Kasumi-1 (cell line): Measurements from ENCODE around the gene SPX.

ENCODE experiments used
- DNase-seq, 2 experiments: peaks; one replicate each; lab custom pipeline; 2025; lab: John Stamatoyannopoulos, UW

SPX gene

GRCh38 chr12:21526053-21526452 is at the start of gene SPX:
Gene SPX (plus strand): TSS chr12:21526296. CDS start chr12:21526473, 177 bp downstream.
- DNase-seq: no peak

DNA sequence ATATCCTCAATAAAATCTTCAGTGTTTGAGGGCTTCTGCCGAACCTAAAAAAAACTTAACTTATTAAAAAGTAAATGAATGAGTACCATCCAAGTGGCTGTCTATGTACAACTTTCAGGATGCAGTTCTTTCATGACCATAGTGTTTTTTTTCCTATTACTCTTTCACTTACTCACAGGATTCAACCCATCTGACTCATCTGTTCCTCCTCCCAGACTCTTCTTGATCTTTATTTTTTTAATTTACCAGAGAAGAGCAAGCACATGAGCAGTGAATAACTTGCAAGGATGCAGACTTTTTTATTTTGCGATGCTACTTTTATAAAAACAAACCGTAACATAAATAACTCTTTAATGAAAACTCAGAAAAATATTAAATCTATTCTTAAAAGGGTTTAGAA is 49.1 kb upstream of the SPX start:
- DNase-seq: no peak

- peak; percentile 59 to 73 for DNase-seq
These were observed 47.2 kb upstream of the SPX start for GRCh38 chr12:21478756-21479455.

DNA sequence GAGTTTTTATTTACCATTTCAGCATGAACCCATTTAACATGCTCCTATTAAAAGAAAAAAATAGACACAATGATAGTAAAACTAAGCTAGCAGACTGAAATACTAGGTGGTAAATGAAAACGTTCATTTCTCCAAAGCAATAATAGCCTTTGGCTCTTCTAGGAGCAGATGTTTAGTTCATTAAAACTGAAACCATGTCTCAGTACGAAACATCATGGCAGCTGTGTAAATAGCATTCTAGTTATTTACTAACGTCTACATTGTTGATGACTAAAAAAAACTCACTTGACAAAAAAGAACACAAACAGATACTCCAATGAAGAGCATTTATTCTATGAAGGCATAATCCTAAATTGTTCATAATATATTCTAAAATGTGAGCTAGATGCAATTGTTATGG is 42.6 kb upstream of the SPX start:
- DNase-seq: no peak

GRCh38 chr12:21485998-21486397 is 40.1 kb upstream of the SPX start:
- no peak for DNase-seq

DNA sequence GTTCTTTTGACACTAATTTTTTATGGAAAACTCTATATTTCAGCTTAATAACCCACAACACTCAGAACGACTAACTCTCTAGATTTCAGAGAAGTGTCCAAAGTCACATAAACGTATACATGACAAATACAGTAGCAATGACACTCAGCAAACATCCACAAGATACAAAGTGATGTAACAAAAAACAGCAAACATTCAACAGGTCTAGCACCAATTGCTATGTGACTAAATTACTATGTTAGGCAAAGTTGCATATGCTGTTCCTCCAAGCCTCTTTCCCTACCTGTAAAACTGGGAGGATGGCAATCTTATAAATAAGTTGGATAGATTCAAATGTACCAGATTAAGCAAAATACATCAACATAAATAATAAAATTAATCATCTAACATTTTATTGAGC is 26.3 kb upstream of the SPX start:
- no peak for DNase-seq

DNA sequence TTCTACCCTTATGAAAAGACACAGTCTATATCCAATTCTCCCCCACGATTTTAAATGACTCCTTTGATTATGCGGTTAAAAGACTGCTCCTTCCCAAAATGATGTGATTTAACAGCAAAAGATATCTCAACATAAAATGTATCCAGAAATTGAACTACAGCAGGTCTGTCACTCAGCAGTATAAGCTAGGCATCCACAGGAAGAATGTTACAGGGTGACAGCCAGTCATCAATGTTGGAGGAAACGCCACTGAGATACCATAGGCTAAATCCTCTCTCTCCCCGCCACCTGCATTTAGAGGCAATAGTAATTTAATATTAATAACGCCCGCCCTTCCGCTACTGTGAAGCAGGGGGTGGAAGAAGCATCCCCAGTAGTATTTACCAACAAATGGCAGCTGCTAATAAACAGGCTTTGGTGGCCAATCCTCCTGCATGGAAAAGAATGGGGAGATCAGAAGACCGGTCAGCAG is 25.3 kb upstream of the SPX start:
- no peak for DNase-seq

- DNase-seq: peak; percentile 99
These were observed 24.6 kb upstream of the SPX start, which contains the start of the genes GOLT1B and RECQL for GRCh38 chr12:21501258-21502163. Gene GOLT1B (plus strand): TSS chr12:21501789. CDS start chr12:21501924, 135 bp downstream. Gene RECQL (minus strand): TSS chr12:21501635. CDS start chr12:21499570, 2,065 bp downstream.

GRCh38 chr12:21502164-21502496 is 24.0 kb upstream of the SPX start:
- DNase-seq: peak; percentile 44 to 45

GRCh38 chr12:21502872-21503271 is 23.2 kb upstream of the SPX start:
- DNase-seq: no peak

GRCh38 chr12:21505888-21506287 is 20.2 kb upstream of the SPX start:
- no peak for DNase-seq

GRCh38 chr12:21507849-21508248 is 18.2 kb upstream of the SPX start:
- DNase-seq: no peak

DNA sequence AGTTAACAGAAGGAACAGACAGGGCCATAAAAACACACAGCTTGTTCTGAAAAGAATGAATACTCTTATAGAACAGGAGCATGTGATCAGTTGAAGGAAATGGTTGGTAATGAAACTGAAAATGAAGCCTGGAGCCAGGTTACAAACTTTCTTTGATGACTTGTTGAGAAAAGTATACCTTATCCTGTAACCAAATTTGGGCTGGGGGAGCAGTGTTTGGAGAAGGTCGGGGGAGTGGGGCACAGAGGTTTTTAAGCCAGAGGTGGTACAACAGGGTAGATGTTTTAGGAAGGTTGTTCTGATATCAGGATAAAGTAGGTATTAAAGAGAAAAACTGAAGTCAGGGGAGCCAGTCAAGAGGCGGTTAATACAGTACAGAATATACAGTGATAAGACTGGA is 16.3 kb upstream of the SPX start:
- no peak for DNase-seq

- DNase-seq: no peak
These were observed 9.8 kb upstream of the SPX start for GRCh38 chr12:21516281-21516680.

DNA sequence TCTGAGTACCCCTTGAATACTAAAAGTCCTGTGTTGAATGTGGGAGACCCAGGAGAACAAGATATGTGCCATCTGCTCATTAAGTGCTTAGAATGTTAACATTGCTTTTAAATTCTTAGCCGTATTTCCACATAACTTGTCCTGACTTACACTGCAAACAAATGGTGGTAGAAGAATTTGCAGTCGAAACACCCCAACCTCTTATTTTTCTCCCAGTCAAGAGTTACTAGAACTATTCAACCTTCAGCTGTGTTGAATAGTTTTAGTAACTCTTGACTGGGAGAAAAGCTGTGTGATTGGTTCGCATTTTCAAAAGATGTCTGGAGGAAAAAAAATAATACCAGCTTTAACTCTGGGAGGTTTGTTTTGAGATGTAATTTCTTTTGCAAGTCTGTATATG is 7.6 kb upstream of the SPX start:
- no peak for DNase-seq

GRCh38 chr12:21521541-21521940 is 4.6 kb upstream of the SPX start:
- no peak for DNase-seq

- DNase-seq: no peak
These were observed 2.9 kb upstream of the SPX start for GRCh38 chr12:21523148-21523547.

DNA sequence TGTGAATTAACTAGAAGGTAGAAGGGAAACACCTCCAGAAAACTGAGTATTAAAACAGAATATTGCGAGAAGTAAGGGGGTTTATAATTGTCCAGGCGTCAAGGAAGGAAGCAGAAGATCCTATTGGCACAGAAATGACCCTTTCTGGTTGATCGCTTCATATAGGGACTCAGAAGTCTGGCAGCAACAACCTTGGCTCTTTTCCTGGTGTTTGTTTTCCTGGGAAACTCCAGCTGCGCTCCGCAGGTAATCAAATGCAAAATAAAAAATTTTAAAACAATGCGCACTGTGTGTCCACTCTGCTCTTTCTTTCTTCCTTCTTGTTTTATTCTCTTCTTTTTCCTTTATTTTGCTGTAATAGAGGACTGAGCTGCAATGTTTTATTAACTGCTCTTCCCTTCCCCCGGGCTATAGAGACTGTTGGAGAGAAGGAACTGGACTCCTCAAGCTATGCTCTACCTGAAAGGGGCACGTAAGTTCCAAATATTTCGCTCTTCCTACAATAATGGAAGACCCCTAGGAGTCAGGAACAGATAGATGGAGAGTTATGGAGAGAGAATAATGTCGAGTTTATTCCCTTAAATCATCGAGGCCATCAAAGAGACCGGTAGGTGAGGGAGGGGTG is 737 bp downstream of the SPX start:
- no peak for DNase-seq

- peak; percentile 41 to 64 for DNase-seq
These were observed 1.5 kb downstream of the SPX start for GRCh38 chr12:21527451-21528180.

DNA sequence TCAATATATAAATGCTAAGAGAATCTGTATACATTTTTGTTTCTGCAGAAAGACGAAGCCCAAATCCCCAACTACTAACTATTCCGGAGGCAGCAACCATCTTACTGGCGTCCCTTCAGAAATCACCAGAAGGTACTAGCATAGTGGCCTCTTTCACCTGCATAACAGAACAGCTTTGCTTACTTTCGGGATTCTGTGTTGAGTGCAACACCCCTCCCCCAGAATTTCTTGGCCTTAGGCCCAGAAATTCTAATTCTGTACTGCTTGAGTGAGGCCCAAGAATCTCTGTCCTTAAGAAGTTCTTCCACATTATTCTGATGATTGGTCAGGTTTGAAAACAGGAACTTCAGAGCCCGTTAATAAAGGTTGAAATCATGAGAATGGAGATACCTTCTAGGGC is 2.9 kb downstream of the SPX start:
- no peak for DNase-seq

DNA sequence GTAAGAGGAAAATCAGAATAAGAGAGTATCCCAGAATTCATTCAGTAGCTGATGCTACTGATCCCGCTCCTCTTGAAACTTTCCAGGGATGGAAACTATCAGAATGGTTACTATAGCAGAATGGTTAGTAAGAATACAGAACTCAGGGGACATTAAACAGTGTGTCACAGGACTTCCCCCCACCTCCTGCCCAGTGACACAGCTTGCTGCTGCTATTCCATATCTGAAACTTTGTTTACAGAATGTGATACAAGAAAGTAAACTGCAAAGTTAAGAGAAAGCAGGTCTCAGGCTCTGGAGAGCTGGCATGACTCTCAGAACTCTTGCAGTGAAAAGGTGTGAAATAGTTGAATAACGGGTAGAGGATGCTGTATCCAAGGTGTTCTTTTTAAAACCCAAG is 3.4 kb downstream of the SPX start:
- DNase-seq: no peak

GRCh38 chr12:21538061-21538653 is 12.1 kb downstream of the SPX start:
- no peak for DNase-seq
